ENCODE data around the gene SATB2. TPM values are rescaled to one million over a fixed set of nuclear protein-coding genes. Genes with fewer than 3 reads are reported as not detected.

Gene SATB2
- total and polyA plus RNA-seq, 2 experiments from 2014 or later: 1.6 to 6.0 TPM

DNA sequence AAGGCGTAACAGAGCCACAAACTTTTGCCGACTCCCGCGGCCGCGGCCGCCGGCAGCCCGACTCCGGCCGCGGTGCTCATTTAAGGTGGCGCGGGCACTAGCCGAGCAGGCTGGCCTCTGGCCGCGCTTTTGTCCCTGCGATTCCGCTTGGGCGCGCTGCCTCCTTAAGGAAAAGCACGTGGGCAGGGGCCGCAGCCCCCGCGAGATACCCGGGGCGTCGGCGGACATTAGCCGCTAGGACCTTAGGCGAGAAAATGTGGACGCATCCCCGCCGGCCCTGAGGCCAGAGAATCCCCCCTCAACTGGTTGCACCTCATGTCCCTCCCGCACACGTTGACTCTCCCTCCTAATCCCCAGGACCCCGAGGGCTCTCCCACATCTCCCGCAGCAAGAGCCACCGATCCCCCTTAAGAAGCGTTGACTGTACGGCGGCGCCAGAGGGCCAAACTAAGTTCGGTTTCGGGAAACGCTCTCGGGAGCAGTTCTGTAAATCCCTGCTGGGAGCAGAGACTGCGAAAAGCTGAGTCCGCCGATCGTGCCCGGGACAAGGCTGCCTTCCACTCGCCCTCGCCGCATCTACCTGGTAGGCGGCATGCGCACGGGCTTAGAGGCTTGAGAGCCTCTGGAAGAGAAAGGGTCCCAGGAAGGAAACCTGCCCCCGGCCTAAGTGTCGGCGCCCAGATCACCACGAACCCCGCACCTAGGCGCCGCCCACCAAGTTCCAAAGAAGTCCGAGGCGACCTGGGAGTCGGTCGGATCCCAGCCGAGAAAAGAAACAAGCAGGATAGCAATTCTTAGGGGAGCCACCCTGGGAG, 1.8 kb upstream of the SATB2 start:
- no peaks in the 10 kb centered on the region for H3K9me2 ChIP-seq (ENCODE audit: insufficient read depth)
- peak; percentile 5 for ATAC-seq
- H3K4me1 Mint-ChIP-seq: peaks cover 25% of the 10 kb centered on the region
- no peaks in the 10 kb centered on the region for H3K36me3 Mint-ChIP-seq (ENCODE audit: low read depth)
- peak overlapping the region; percentile 64; the same call in 1 of the 2 replicates for H3K27ac Mint-ChIP-seq
- no peaks in the 10 kb centered on the region for H4K20me1 ChIP-seq (replicated peaks; ENCODE audit: insufficient read depth)
- peaks cover 5% of the 10 kb centered on the region; the same call in 2 of the 3 replicates for H3K9me3 Mint-ChIP-seq
- H3K4me2 ChIP-seq: peak overlapping the region; percentile 96
- peaks cover 73% of the 10 kb centered on the region for H3K27me3 Mint-ChIP-seq (ENCODE audit: insufficient read depth, low read depth, poor library complexity)
- H3K4me3 Mint-ChIP-seq: peak overlapping the region; percentile 84
- H3F3A ChIP-seq (replicated peaks; ENCODE audit: low read depth): peaks cover 14% of the 10 kb centered on the region
- H3K4me1 ChIP-seq (ENCODE audit: insufficient read depth): peaks cover 32% of the 10 kb centered on the region
- peak overlapping the region; percentile 81 for H3K4me3 ChIP-seq
- DNase-seq (ENCODE audit: low spot score): peak; percentile 94
- no peak for TF ChIP-seq REST (IDR thresholded peaks at IDR 0.05; ENCODE audit: unreplicated experiment)
- peak; percentile 19 for TF ChIP-seq EZH2 (IDR thresholded peaks at IDR 0.05; ENCODE audit: low read depth, unreplicated experiment)
- no peak for TF ChIP-seq ZNF114 (CRISPR knock-in tag; IDR thresholded peaks at IDR 0.05)
- TF ChIP-seq STAT1 (IDR thresholded peaks at IDR 0.05; ENCODE audit: unreplicated experiment): no peak
- TF ChIP-seq POLR2AphosphoS5 (IDR thresholded peaks at IDR 0.05; ENCODE audit: low read depth): peak; percentile 34; the same call in 1 of the 2 replicates
- peak overlapping the region; percentile 57 for H3K27ac ChIP-seq (ENCODE audit: low read depth)
- H3K27me3 ChIP-seq (ENCODE audit: insufficient read depth): peaks cover 81% of the 10 kb centered on the region
- no peaks in the 10 kb centered on the region for H3K36me3 ChIP-seq (ENCODE audit: insufficient read depth)
- H2AFZ ChIP-seq: peak overlapping the region; percentile 94
- no peaks in the 10 kb centered on the region for H3K79me2 ChIP-seq (replicated peaks; ENCODE audit: insufficient read depth)

- H3K4me1 Mint-ChIP-seq: peaks cover 23% of the 10 kb centered on the region
- peak overlapping the region; percentile 94 for H2AFZ ChIP-seq
- peaks cover 81% of the 10 kb centered on the region for H3K27me3 ChIP-seq (ENCODE audit: insufficient read depth)
- H3K9me3 Mint-ChIP-seq: peaks cover 5% of the 10 kb centered on the region; the same call in 2 of the 3 replicates
- H3K27me3 Mint-ChIP-seq (ENCODE audit: insufficient read depth, low read depth, poor library complexity): peaks cover 68% of the 10 kb centered on the region
- H3F3A ChIP-seq (replicated peaks; ENCODE audit: low read depth): peaks cover 14% of the 10 kb centered on the region
- H4K20me1 ChIP-seq (replicated peaks; ENCODE audit: insufficient read depth): no peaks in the 10 kb centered on the region
- no peaks in the 10 kb centered on the region; the same call in 1 of the 2 replicates for H3K79me2 ChIP-seq (replicated peaks; ENCODE audit: insufficient read depth)
- H3K4me2 ChIP-seq: peak overlapping the region; percentile 96
- peak; percentile 44 for DNase-seq (ENCODE audit: low spot score)
- H3K36me3 ChIP-seq (ENCODE audit: insufficient read depth): no peaks in the 10 kb centered on the region
- H3K36me3 Mint-ChIP-seq (ENCODE audit: low read depth): no peaks in the 10 kb centered on the region
- ATAC-seq: peak; percentile 4
- H3K4me3 ChIP-seq: peak overlapping the region; percentile 81
- H3K4me3 Mint-ChIP-seq: peak overlapping the region; percentile 84; the same call in 2 of the 3 replicates
- H3K27ac Mint-ChIP-seq: no peak overlapping the region
- H3K4me1 ChIP-seq (ENCODE audit: insufficient read depth): peaks cover 32% of the 10 kb centered on the region
- H3K9me2 ChIP-seq (ENCODE audit: insufficient read depth): no peaks in the 10 kb centered on the region
- no peak overlapping the region for H3K27ac ChIP-seq (ENCODE audit: low read depth)
- no peak for TF ChIP-seq ZNF114 (CRISPR knock-in tag; IDR thresholded peaks at IDR 0.05)
- TF ChIP-seq ZNF331 (CRISPR knock-in tag; IDR thresholded peaks at IDR 0.05; ENCODE audit: low read depth): no peak
- TF ChIP-seq POLR2AphosphoS5 (IDR thresholded peaks at IDR 0.05; ENCODE audit: low read depth): no peak
- no peak for TF ChIP-seq EZH2phosphoT487 (IDR thresholded peaks at IDR 0.05; ENCODE audit: unreplicated experiment)
- no peak for TF ChIP-seq ETS1 (IDR thresholded peaks at IDR 0.05)
- TF ChIP-seq NANOG (IDR thresholded peaks at IDR 0.05; ENCODE audit: borderline replicate concordance): no peak
- TF ChIP-seq JUNB (IDR thresholded peaks at IDR 0.05; ENCODE audit: unreplicated experiment): no peak
These were observed 1.1 kb upstream of the SATB2 start for GRCh38 chr2:199458806-199459285.
